HuH-7.5 (cell line): ENCODE data around the gene GPR176.

ENCODE experiments used
- DNase-seq: peaks from one replicate; pipeline ENCODE4 v3.0.0; 2011; ENCODE audit warnings: low spot score

GPR176 gene

GRCh38 chr15:39889601-39890000 lies 30.5 kb downstream of the GPR176 start:
- no peak for DNase-seq

- no peak for DNase-seq
Observed at GRCh38 chr15:39888809-39889208, 31.3 kb downstream of the GPR176 start.

GRCh38 chr15:39888243-39888642 lies 31.8 kb downstream of the GPR176 start:
- no peak for DNase-seq

- DNase-seq, result peak; percentile 31
Observed at GRCh38 chr15:39887832-39888231, 32.2 kb downstream of the GPR176 start.

- DNase-seq, result no peak
Observed at GRCh38 chr15:39887211-39887610, 32.9 kb downstream of the GPR176 start.

- no peak for DNase-seq
Observed at GRCh38 chr15:39886418-39886817, 33.6 kb downstream of the GPR176 start.

GRCh38 chr15:39885099-39885777 lies 34.8 kb downstream of the GPR176 start:
- DNase-seq, result no peak

GRCh38 chr15:39884351-39884750 lies 35.7 kb downstream of the GPR176 start:
- no peak for DNase-seq

- DNase-seq, result no peak
Observed at GRCh38 chr15:39882602-39883001, 37.5 kb downstream of the GPR176 start.

GRCh38 chr15:39881790-39882189 lies 38.3 kb downstream of the GPR176 start:
- no peak for DNase-seq

- DNase-seq, result no peak
Observed at GRCh38 chr15:39880718-39881387, 39.2 kb downstream of the GPR176 start.

- DNase-seq, result no peak
Observed at GRCh38 chr15:39878406-39878785, 41.7 kb downstream of the GPR176 start.

GRCh38 chr15:39874890-39875549 lies 45.0 kb downstream of the GPR176 start:
- no peak for DNase-seq

GRCh38 chr15:39873978-39874377 lies 46.1 kb downstream of the GPR176 start:
- DNase-seq, result no peak

GRCh38 chr15:39870537-39870936 lies 49.5 kb downstream of the GPR176 start:
- DNase-seq, result no peak

- DNase-seq, result no peak
Observed at GRCh38 chr15:39869858-39870515, 50.1 kb downstream of the GPR176 start.

GRCh38 chr15:39869254-39869653 lies 50.8 kb downstream of the GPR176 start:
- DNase-seq, result no peak

GRCh38 chr15:39868396-39868795 lies 51.7 kb downstream of the GPR176 start:
- no peak for DNase-seq

- no peak for DNase-seq
Observed at GRCh38 chr15:39864116-39864515, 56.0 kb downstream of the GPR176 start.

GRCh38 chr15:39860871-39861270 lies 59.2 kb downstream of the GPR176 start:
- DNase-seq, result no peak

- DNase-seq, result no peak
Observed at GRCh38 chr15:39860200-39860599, 59.9 kb downstream of the GPR176 start.

- no peak for DNase-seq
Observed at GRCh38 chr15:39859636-39860035, 60.4 kb downstream of the GPR176 start.

GRCh38 chr15:39857132-39857531 lies 62.9 kb downstream of the GPR176 start:
- no peak for DNase-seq
